GM11168 (cell line): ENCODE data around the gene CAMK2A.

ENCODE experiments used
- in situ Hi-C: fragments of 300-500 bp; cut with MboI; formaldehyde crosslinking; loops from one replicate; pipeline ENCODE4 v1.12.0; 2022; ENCODE audit warnings: low sequenced_read_pairs; ENCODE audit not compliant: unreplicated experiment

Gene CAMK2A

DNA sequence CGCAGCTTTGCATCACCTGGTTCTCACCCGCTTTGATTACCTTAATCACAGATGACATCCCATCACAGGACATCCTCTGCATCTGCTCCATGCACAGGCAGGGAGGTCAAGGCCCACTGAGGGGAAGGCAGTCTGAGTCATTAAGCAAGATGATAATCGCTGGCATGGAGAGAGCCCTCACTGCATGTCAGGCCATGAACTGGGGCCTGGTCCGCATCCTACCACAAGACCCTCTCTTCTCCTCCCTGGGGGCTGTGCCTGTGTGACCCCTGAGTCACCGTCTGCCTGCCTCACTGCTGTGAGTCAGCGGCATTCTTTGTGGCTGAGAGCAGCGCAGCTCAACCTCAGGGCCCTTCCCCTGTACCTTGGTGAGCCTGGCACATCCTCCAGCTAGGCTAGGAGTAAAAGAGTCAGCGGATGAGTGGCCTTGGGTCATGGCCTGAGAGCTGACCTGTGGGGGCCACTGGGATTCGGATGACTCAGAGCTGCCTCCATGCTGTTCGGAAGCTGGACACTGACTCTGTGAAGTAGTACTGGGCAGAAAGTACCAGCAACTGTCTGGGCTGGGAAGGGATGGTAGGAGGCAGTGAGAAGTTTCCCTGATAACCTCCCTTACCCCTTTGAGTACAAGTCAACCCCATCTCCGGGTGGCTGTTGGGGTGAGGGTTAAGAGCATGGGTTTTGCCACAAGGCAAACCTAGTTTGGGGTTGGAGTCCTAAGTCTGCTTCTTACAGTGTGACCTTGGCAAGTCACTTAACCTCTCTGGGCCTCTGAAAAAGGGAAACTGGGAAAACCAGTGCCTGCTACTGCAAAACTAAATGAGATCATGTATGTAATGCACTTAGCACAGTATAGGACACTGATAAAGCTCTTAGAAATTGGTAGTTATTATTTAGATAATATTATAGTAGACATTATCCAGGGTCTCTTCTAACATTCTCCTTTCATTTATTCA, 27.8 kb upstream of the CAMK2A start:
- in situ Hi-C loops: no loop called here

DNA sequence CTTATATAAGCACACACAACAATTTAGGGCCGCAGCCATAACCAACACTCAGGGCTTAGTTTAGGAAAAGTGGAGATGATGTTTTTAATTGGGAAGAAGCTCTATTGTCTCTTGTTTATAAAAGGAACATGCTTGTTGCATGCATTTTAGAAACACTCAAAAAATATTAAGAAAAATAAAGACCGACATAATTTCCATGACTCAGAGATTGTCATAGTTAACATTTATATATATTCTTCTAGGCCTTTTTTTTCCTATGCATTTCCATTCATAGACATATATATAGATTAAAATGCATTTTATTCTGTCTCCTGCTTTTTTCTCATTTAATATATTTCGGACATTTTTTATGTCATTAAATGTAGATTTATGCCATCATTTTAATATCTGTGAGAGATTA, 26.7 kb upstream of the CAMK2A start:
- in situ Hi-C loops: no loop called here

DNA sequence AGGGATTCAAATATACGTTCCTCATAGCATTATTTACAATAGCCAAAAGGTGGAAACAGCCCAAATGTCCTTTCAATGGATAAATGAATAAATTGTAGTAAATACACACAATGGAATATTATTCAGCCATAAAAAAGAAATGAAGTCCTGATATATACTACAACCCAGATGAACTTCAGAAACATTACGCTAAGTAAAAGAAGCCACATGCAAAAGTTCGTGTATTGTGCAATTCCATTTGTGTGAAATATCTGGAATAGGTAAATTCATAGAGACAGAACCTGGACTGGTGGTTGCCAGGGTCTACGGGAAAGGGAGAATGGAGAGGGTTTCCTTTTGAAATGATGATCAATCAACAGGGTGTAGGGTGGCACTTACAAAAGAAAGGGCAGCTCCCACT, 25.7 kb upstream of the CAMK2A start:
- in situ Hi-C loops: no loop called here

DNA sequence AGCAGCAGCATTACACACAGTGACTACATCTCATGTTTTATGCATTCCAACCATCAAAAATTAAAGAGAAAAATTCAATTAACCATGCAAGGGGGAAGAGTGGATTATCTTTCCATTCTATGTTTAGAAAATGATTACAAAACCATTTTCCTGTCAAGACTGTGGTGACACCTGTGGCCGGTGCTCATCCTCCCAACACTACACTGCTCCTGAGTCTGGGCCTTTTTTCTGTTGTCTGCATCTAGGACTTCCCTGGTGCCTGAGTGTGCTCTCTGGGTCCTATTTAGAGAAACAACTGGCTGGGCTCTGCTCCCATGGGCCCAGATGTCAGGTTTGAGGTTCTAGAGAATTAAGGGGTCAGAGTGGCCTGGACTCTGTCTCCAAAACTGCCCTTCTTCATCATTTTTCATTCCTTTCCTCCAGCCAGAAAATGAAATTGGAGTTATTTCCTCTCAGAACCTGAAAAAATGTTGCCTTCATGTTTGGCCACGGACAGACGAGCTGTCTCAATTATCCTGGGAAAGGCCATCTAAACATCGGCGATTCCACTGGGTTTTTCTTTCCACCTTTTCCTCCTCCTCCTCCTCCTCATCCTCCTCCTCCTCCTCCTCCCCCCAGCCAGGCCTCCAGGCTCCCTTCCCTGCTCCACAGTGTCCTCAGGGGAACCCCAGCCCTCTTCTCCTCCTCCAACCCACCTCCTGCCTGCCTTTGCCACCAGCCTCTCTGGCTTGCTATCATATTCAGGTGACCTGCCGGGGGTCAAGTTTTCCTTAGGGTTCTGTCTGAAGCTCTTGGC, 24.5 kb upstream of the CAMK2A start:
- in situ Hi-C loops: no loop called here

DNA sequence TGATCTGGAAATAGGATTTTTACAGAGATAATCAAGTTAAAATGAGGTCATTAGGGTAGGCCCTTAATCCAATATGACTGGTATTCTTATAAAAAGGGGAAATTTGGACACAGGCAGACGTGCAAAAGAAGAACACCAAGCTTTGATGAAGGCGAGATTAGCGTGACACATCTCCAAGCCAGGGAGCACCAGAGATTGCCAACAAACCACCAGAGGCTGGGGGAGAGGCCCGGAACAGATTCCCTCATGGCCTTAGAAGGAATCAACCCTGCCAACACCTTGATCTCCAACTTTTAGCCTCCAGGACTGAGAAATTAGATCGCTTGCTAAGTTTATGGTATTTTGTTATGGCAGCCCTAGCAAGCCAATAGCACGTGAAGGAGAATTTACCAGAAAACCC, 23.9 kb upstream of the CAMK2A start:
- in situ Hi-C loops: no loop called here

DNA sequence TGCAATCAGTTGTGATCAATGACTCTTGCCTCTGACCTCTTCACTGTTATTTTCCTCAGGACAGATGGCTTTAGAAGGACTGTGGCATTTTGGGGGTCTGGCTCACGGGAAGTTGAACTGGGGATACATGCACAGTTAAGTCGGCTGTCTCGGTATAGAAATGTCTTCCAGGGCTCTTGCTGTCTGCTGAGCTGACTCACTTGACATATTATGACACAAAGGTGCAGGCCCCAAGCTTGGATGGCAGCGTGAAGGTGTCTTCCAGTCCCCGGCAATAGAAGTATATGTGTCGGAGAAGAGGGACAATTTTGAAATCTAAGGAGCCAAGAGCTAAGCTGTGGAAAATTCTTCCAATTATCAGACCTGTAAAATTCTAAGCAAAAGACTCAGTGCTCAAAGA, 22.9 kb upstream of the CAMK2A start:
- in situ Hi-C loops: no loop called here

DNA sequence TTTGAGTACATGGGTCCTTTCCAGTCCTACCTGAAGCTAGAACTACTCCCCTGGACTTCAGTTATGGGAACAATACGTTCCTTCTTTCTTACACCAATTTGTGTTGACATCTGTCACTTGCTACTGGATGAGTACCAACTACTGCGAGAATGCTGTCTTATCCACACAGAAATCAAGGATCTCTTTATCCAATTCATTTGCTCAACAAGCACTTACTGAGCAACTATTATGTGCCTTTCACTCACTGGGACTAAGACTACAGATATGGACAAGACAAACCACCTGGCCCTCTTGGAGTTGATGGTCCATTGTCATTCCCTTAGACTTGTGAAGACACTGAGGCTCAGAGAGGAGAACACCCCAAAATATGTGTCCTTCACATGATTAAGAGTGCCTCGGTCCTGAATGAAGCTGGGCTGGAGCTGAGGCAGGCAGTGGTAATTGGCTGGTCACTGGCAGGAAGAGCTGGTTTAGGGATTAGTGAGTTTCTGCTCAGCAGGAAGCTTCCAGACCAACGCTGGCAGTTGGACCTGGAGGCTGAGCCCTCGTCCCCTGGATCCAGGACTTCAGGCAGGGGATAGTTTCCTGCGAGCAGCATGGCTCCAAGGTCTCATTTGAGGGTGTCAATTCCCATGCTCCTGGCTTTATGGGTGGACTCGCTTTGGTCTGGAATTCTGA, 21.6 kb upstream of the CAMK2A start:
- in situ Hi-C loops: no loop called here

DNA sequence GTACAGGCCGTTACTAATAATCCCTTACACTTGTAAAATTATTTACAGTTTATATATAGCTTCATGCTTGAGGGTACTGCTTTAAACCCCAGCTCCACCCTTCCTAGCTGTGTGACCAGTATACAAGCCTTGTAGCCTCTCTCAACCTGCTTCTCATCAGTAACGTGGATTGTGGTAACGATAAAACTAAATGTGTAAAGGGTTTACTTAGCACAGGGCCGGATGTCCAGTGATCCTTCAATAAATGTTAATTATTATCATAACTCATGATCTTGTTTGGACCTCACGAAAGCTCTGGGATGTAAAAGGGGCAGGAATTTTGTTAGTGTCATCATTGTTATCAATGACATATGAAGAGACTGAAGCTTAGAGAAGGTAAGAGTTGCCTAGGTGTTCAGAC, 20.7 kb upstream of the CAMK2A start:
- in situ Hi-C loops: no loop called here

DNA sequence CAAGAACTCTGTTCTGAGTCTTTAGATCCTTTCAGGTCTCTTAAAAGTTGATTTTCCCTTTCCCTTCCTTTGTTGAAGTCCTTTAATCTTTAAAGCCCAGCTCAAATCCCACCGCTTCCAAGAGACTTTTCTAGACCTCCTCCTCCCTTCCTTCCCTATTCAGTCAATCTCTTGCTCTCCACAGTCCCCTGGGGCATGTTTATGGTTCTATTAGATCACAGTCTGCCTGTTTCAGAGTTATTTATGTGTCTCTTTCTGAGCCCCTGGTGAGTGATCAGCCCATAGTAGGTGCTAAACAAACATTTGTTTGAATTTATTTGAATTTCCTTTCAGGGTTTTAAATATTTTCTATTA, 20.3 kb upstream of the CAMK2A start:
- in situ Hi-C loops: no loop called here

DNA sequence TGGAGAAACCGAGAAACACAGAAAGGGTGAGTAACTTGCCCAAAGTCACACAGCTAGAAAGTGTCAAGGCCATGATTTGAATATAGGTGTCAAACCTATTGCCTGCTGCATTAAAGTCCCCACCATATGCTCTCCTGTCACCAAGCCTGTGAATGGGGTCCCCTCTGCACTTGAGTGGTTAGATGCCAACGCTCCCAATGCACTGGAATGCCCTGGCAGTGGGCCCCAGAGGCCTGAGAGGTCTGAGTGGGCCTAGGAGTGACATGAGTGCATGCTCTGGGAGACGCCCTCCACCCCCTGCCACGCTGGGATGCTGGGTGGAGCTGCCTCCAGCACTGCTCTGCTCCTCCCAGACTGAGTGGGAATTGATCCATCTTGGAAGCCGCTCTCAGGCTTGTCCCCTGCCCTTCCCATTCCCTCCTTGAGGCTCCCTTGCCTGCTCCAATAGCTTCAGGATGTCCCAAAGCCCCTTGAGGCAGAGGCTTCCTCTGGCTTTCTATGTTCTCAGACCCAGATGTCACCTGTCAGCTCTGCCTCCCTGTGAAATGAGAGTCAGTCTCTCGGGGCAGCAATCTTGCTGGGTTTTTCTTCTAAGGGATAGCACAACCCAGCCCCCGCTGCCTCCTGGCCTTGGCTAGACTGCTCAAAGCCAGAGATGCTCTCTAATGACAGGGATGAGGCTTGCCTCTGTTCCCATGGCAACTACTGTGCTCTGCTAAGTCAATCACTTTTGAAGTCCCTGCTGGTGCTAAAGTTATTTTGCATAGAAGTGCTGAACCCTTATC, 19.7 kb upstream of the CAMK2A start:
- in situ Hi-C loops: no loop called here

DNA sequence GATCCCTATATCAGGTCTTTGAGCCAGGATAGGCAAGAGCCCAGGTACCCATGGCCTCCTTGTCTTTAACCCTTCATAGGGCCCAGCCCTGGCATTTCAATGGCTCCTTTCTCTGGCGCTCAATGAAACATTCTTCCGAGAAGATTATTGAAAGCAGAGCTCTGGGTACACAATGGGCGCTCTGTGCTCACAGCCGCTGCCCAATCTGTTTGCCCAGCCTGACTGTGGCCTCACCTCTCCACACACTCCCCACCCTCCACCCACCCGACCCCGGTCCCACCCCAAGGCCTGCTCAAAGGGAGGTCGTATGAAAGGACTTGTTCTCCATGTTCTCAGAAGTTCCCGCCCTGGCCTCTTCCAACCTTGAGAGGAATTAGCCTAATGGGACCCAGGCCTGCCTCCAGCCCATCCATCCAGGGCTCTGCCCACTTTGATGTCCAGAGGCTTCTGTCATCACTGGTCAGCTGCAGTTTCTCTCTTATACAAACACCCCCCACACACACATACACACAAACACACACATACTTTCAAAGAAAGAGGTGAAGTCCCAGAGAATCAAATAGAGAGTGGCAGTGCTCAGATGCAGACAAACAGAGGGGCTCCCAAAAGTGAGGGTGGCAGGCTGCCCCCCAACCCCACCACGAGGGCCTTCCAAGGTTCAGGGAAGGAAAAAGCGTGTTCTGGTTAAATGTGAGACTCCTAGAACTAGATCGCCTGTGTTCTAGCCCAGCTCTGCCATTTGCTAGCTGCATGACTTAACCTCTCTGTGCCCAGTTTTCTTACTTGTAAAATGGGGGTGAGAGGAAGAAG, 18.2 kb upstream of the CAMK2A start:
- in situ Hi-C loops: no loop called here

DNA sequence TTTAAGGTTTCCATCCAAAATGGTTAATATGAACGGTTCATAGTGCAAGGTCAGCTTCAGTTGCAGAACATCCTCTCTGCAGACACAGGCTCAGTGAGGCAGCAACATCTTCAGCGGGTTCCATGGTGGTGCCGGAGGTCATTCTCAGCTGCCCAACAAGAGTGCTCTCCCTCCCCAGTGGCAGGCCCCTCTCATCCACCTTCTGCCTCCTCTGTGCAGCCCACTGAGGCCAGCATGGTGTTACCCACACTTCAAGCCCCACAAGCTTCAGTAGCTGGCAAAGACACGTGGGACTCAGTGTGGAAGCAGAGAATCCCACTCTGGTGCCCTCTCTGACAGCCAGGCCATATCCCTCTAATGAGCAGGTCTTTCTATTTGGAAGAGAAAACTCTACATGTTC, 17.2 kb upstream of the CAMK2A start:
- in situ Hi-C loops: no loop called here

DNA sequence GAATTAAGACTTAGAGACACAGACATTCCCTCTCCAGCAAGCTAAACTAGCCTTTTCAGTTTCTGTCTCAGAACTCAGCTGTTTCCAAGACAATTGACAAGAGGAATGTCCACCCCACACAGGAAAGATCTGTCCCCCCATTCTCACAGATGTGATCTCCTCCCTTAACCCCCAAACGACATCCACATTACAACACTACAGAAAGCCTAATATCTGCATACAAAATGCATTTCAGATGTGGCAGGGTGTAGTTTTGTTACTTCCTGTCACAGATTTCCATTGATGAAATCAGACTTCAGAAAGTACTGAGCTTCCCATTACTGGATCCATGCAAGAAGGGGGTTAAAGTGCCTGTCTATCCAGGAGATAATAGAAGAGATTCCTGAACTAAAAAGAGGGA, 16.0 kb upstream of the CAMK2A start:
- in situ Hi-C loops: no loop called here

DNA sequence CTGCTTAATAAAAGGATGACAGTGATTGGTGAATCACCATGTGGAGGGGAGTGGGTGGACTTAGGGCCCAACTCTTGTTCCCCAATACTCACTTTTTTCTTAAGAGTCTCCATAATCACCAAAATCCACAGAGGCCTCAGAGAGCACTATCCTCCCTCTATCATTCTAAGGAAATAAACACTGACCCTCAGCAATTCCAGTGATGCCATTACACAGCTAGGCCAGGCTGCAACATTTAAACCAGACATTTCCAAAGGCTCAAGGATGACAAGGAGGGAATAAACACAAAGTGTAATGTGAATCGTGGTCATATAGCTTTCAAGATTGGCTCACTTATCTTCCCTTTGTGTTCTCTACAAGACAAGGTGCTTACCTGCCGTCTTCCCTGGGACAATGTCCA, 15.5 kb upstream of the CAMK2A start:
- in situ Hi-C loops: no loop called here

DNA sequence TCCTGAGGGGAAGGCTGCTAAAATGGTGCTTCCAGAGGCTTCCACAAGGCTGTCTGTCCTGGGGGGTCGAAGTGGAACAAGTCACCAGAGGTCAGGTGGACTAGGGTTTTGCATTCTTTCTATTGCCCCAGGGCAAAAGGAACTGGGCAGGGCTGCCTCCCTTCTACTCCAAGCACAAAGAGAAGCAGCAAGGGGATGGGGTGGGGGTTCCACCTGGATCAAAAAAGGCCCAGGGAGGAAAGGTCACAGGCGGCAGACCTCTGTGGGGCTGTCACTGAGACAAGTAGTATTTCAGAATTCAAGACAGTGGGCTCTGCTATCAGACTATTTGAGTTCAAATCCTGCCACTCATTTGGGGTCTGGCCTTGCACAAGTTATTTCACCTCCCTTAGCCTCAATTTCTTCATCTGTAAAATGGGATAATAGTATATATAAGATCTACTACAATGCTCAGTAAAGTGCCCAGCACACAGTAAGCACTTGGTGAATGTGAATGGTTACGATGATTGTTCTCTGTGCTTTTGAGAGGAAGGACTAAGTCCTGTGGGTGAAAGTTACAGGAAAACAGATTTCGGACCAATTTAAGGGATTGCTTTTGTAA, 15.0 kb upstream of the CAMK2A start:
- in situ Hi-C loops: no loop called here

DNA sequence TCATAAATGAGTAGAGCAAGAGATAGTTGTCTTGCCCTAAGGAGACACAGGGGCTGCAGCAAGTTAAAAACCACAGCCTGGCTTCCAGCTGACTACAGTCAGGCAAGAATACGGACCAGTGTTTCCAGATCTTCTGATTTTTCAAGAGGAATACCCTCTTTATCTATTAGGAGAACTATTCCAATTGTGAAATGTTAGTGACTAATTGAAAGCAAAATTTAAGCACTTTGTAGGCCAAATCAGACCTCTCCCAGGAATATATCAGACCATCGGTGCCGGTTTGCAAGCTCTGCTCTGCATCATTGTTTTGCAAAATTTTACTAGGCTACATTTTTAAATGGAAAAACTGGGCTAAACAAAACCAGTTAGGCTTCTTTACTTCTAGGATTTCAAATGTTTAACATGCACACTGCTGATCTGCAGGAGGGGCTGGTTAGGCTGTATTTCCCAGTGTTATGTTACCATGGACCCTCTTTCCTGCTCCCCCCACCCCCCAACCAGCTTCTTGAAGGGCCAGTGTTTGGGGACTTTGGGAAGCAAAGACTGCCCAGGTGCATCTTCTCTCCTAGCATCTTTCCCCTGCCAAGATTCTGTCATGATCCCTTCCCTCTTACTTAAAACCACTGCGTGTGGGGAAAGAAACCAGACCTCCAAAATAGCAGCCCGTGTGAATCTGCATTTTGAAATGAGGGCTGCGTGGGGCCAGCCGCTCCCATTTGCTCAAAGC, 14.2 kb upstream of the CAMK2A start:
- in situ Hi-C loops: no loop called here

DNA sequence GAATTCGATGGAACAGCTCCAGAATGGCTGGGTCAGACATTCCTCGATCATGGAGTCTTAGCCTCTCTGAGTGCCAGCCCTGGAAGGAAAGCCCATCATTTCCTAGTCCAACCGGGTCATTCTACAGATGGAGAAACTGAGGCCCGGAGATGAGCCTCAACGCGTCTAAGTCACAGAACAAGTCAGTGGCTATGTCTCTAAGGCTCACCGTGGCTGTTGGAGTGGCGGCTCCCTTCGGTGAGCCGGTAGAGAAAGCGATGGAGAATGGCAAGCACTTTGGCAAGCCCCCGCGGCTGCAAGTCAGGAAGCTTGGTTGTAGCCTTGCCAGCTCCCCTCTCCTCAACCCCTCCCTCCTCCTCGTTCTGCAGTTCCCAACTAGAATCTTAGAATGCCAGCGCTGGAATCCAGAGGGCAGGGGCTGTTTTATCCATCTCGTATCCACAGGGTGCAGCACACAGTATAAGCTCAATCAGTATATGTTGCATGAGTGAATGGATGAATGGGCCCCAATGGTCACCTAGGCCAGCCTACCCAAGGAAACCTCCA, 13.6 kb upstream of the CAMK2A start:
- in situ Hi-C loops: no loop called here
